ENCODE data around the gene STK38.

The STK38 gene

DNA sequence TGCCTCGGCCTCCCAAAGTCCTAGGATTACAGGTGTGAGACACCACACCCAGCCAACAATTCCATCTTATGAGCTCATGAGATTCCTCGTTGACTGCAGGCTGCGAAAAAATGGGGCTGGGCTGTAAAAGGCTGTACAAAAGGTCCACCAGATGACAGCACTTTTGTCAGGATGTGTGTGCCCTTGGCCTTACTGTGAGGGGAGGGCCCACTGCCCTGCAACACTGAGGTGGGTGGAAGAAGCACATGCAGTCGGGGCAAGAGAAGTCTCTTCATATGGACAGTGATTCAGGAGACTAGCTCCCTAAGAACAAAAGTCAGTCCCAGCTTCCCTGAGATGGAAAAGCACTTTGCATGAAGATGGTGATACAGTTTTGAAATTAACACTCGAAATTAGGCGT is 54.0 kb downstream of the STK38 start:
- peaks cover 15% of the 10 kb centered on the region for H3K36me3 ChIP-seq
- DNase-seq, result no peak
- H3K27me3 ChIP-seq, result no peaks in the 10 kb centered on the region
- H3K4me3 ChIP-seq (ENCODE audit: low read depth, low read length), result no peak overlapping the region
- no peaks in the 10 kb centered on the region for H3K4me1 ChIP-seq
- TF ChIP-seq, protein P1, sequence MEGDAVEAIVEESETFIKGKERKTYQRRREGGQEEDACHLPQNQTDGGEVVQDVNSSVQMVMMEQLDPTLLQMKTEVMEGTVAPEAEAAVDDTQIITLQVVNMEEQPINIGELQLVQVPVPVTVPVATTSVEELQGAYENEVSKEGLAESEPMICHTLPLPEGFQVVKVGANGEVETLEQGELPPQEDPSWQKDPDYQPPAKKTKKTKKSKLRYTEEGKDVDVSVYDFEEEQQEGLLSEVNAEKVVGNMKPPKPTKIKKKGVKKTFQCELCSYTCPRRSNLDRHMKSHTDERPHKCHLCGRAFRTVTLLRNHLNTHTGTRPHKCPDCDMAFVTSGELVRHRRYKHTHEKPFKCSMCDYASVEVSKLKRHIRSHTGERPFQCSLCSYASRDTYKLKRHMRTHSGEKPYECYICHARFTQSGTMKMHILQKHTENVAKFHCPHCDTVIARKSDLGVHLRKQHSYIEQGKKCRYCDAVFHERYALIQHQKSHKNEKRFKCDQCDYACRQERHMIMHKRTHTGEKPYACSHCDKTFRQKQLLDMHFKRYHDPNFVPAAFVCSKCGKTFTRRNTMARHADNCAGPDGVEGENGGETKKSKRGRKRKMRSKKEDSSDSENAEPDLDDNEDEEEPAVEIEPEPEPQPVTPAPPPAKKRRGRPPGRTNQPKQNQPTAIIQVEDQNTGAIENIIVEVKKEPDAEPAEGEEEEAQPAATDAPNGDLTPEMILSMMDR (IDR thresholded peaks at IDR 0.05; ENCODE audit: low read depth, low read length), result no peak
- H3K9me3 ChIP-seq, result no peaks in the 10 kb centered on the region

DNA sequence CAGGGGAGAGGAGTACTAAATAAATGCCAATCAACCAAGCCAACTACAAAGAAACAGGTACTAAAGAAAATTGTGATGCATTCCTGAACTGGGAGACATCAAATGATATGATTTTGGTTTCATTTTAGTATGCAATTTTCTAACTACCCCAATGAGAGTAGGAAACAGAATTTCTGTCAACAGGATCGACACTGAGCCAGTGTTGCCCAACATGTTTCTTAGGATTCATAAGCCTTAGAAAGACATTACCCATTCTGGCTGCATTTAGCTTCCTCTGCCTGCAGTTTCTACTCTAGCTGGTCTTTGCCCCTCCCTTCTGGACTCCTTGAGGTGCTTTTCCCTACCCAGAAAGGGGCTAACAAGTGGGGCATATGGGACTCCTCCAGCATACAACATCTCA is 54.7 kb downstream of the STK38 start:
- H3K27me3 ChIP-seq, result no peaks in the 10 kb centered on the region
- no peak for DNase-seq
- no peaks in the 10 kb centered on the region for H3K9me3 ChIP-seq
- no peaks in the 10 kb centered on the region for H3K4me1 ChIP-seq
- H3K4me3 ChIP-seq (ENCODE audit: low read depth, low read length), result no peak overlapping the region
- H3K36me3 ChIP-seq, result peaks cover 22% of the 10 kb centered on the region
- TF ChIP-seq, protein P1 (IDR thresholded peaks at IDR 0.05; ENCODE audit: low read depth, low read length), result no peak

DNA sequence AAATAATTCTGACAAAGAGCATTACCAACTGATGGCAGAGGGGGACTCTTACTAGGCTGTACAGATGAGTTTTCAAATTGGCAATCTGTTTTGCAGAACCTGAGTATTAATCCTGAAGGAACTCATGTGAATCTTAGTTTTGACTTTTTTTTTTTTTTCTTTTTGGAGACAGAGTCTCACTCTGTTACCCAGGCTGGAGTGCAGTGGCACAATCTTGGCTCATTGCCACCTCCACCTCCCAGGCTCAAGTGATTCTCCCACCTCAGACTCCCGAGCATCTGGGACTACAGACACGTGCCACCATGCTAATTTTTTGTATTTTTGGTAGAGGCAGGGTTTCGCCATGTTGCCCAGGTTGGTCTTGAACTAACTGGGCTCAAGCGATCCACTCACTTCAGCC is 55.2 kb downstream of the STK38 start:
- H3K9me3 ChIP-seq, result no peaks in the 10 kb centered on the region
- H3K36me3 ChIP-seq, result peaks cover 27% of the 10 kb centered on the region
- no peaks in the 10 kb centered on the region for H3K27me3 ChIP-seq
- H3K4me3 ChIP-seq (ENCODE audit: low read depth, low read length), result no peak overlapping the region
- TF ChIP-seq, protein P1 (IDR thresholded peaks at IDR 0.05; ENCODE audit: low read depth, low read length), result no peak
- DNase-seq, result peak; percentile 19
- H3K4me1 ChIP-seq, result no peaks in the 10 kb centered on the region

DNA sequence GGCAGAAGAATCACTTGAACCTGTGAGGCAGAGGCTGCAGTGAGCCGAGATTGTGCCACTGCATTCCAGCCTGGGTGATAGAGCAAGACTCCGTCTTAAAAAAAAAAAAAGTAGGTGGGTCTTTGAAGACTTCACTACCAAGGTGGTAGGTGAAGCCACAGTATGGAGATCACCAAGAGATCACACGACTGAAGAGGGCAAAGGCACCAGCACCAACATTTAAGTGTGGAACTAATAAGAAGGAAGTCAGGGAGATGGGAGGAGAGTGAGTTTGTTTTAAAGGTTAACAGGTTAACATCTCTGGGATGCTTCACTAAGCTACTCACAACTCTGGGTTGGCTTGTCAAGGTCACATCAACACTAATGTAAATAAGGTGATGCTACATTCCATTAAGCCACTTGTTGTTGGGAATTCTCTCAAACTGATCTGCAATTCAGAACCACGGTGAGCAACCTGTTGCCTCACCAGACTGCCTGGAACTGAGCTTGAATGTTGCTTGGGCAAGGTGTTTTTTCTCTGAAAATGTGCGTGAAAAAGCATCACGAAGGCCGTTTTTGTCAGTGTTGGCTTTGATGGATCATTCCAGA is 55.8 kb downstream of the STK38 start:
- Histone ChIP-seq H3K9me3 (no peaks in the 10 kb centered on the region), H3K4me1 (no peaks in the 10 kb centered on the region), H3K36me3 (peaks cover 32% of the 10 kb centered on the region), H3K27me3 (no peaks in the 10 kb centered on the region), H3K4me3 (ENCODE audit: low read depth, low read length) (no peak overlapping the region)
- no peak for DNase-seq
- TF ChIP-seq, protein P1 (IDR thresholded peaks at IDR 0.05; ENCODE audit: low read depth, low read length), result no peak

DNA sequence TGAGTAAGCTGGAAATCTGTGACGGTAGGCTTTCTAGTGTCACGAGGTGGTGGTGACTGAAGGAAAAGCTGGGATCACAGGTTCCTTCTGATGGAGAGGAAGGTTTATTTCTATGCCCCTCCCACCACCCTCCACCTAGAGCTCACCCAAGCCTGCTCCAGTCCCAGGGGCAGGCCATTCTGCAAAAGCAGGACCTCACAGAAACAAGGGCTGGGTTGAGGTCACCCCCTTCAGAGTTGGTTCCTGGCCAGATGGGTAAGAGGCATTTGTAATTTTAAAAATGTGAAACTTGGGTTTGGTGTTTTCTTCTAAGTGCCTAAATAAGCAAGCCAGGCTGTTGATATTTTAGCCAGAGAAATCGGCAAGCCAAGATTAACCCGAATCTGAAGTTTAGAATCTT is 57.9 kb downstream of the STK38 start:
- no peak for DNase-seq
- H3K9me3 ChIP-seq, result no peaks in the 10 kb centered on the region
- H3K4me3 ChIP-seq (ENCODE audit: low read depth, low read length), result no peak overlapping the region
- H3K4me1 ChIP-seq, result no peaks in the 10 kb centered on the region
- peaks cover 41% of the 10 kb centered on the region for H3K36me3 ChIP-seq
- H3K27me3 ChIP-seq, result no peaks in the 10 kb centered on the region
- TF ChIP-seq, protein P1 (IDR thresholded peaks at IDR 0.05; ENCODE audit: low read depth, low read length), result no peak

DNA sequence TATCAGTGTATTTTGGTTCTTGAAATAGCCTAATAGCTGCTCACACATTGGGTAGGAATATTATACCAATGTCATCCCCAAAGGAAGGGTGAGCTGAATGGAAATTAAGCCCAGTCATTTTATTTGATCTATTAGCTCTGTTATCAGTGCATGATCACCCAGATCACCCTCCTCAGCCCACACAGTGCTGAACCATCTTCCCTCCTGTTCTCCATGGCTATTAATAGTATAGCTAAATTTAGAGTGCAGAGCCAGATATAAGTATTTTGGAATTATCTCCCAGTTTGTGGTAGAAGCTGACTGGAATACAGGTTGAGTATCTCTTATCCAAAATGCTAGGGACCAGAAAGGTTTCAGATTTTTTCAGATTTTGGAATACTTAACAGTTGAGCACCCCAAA is 59.1 kb downstream of the STK38 start:
- Histone ChIP-seq H3K4me3 (ENCODE audit: low read depth, low read length) (no peak overlapping the region), H3K27me3 (no peaks in the 10 kb centered on the region), H3K4me1 (no peaks in the 10 kb centered on the region), H3K9me3 (no peaks in the 10 kb centered on the region), H3K36me3 (peaks cover 49% of the 10 kb centered on the region)
- TF ChIP-seq, protein P1 (IDR thresholded peaks at IDR 0.05; ENCODE audit: low read depth, low read length), result no peak
- no peak for DNase-seq

Data from BE2C (cell line).